HG03565 (cell line): ENCODE data around the gene ALG3.
"Not testable (repeated sequence)": the region's sequence is repeated elsewhere in the genome, so short reads cannot be mapped to it uniquely, and the experiment has no call there.

Experiments used
- ATAC-seq: cut with Tn5 transposase; IDR thresholded peaks from one replicate; pipeline ENCODE4 v1.9.1; 2021; ENCODE audit warnings: mild to moderate bottlenecking, moderate library complexity; ENCODE audit not compliant: unreplicated experiment

ALG3 gene

GRCh38 chr3:184248454-184249411, at the start of gene ALG3:
Gene ALG3 (minus strand): TSS chr3:184248962. CDS start chr3:184248940, 22 bp downstream.
- ATAC-seq = peak; percentile 39

GRCh38 chr3:184296616-184297015, 47.9 kb upstream of the ALG3 start:
- no peak for ATAC-seq

GRCh38 chr3:184295771-184296170, 47.0 kb upstream of the ALG3 start:
- no peak for ATAC-seq

GRCh38 chr3:184291738-184292445, 43.1 kb upstream of the ALG3 start:
- ATAC-seq = no peak

GRCh38 chr3:184291044-184291737, 42.4 kb upstream of the ALG3 start:
- ATAC-seq = no peak

- ATAC-seq = no peak
Measured at GRCh38 chr3:184290331-184290730, 41.6 kb upstream of the ALG3 start.

- no peak for ATAC-seq
Measured at GRCh38 chr3:184289426-184289938, 40.7 kb upstream of the ALG3 start.

- ATAC-seq = no peak
Measured at GRCh38 chr3:184284696-184285095, 35.9 kb upstream of the ALG3 start.

GRCh38 chr3:184283681-184284080, 34.9 kb upstream of the ALG3 start:
- no peak for ATAC-seq

GRCh38 chr3:184282941-184283340, 34.2 kb upstream of the ALG3 start:
- ATAC-seq = no peak

GRCh38 chr3:184277366-184277765, 28.6 kb upstream of the ALG3 start:
- ATAC-seq = no peak

GRCh38 chr3:184275961-184276910, 27.5 kb upstream of the ALG3 start, which contains the start of gene ECE2:
Gene ECE2 (plus strand): TSS chr3:184276022. CDS start chr3:184276154, 132 bp downstream.
- no peak for ATAC-seq

GRCh38 chr3:184275381-184275701, 26.6 kb upstream of the ALG3 start:
- ATAC-seq = no peak

- ATAC-seq = no peak
Measured at GRCh38 chr3:184272269-184272668, 23.5 kb upstream of the ALG3 start.

- ATAC-seq = not testable (repeated sequence)
Measured at GRCh38 chr3:184267249-184267648, 18.5 kb upstream of the ALG3 start.

GRCh38 chr3:184262764-184263179, 14.0 kb upstream of the ALG3 start:
- ATAC-seq = no peak

GRCh38 chr3:184261854-184262763, 13.3 kb upstream of the ALG3 start:
- no peak for ATAC-seq

GRCh38 chr3:184261270-184261853, 12.6 kb upstream of the ALG3 start, which contains the start of gene CAMK2N2:
Gene CAMK2N2 (minus strand): TSS chr3:184261553. CDS start chr3:184261285, 268 bp downstream.
- ATAC-seq = no peak
